ENCODE measurements around the gene CD200R1L. TPM values are rescaled to one million over a fixed set of nuclear protein-coding genes. Genes with fewer than 3 reads are reported as not detected.

Gene CD200R1L
- total RNA-seq, 2 donors from 2014 or later, result not detected

- TF ChIP-seq POLR2A (IDR thresholded peaks at IDR 0.05), result no peak
- TF ChIP-seq CTCF (IDR thresholded peaks at IDR 0.05), result no peak
- Histone ChIP-seq H3K36me3 (replicated peaks in 1 of 2; ENCODE audit: insufficient read depth in 1 of 2, low read depth in 2 of 2) (no peaks in the 10 kb centered on the region), H3K27me3 (no peaks in the 10 kb centered on the region), H3K4me1 (no peaks in the 10 kb centered on the region), H3K9me3 (no peaks in the 10 kb centered on the region), H3K27ac (no peak overlapping the region), H3K4me3 (no peak overlapping the region)
- no peak for ATAC-seq
- no peak for DNase-seq
- WGBS, 2 donors, result 72 to 79% methylated on average over 2 of the region's 2 CpGs
- intact Hi-C loops (cut with DNase I), result no loop called here
Observed at GRCh38 chr3:112813016-112813415, 33.6 kb downstream of the CD200R1L start.

DNA sequence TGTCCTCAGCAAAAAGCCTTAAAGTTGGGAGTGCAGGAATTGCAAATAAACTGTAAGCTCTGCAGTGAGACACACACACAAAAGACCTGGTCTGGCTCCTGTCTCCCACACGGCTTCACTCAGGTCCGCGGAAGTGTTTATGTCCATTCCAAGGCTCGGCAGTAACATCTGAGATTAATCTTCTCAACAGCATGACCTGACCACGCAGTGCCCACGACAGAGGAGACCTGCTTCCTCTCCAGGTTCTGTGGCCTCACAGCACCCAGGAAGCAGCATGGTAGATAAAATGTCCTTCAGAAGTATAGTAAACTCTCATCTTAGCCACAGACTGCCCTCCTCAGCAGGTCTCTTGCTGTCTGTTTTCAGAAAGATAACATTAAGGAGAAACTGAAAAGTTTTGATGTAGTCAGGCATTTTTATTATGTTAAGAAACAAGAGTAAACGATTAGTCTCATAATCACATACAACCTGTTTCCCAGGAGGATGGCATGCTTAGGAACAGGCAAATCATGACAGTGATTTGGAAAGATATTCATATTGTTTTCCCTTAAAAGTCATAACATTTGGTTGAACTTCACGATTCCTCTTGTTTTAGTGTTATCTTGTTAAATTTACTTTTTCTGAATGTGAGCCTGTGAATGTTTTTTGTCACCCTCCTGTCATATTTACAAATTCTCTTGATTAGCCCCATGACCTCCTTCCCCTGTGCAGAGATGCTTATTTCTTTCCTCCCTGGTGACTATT lies 34.6 kb downstream of the CD200R1L start:
- Histone ChIP-seq H3K27me3 (no peaks in the 10 kb centered on the region), H3K9me3 (no peaks in the 10 kb centered on the region), H3K4me1 (no peaks in the 10 kb centered on the region), H3K27ac (peak overlapping the region in 1 of 4 donors; percentile 25), H3K4me3 (no peak overlapping the region), H3K36me3 (replicated peaks in 1 of 2; ENCODE audit: insufficient read depth in 1 of 2, low read depth in 2 of 2) (no peaks in the 10 kb centered on the region)
- intact Hi-C loops (cut with DNase I), result no loop called here
- TF ChIP-seq POLR2A (IDR thresholded peaks at IDR 0.05), result no peak
- TF ChIP-seq CTCF (IDR thresholded peaks at IDR 0.05), result no peak
- WGBS, 2 donors, result 58 to 63% methylated on average over 8 of the region's 8 CpGs
- ATAC-seq (no peak), DNase-seq (no peak)

DNA sequence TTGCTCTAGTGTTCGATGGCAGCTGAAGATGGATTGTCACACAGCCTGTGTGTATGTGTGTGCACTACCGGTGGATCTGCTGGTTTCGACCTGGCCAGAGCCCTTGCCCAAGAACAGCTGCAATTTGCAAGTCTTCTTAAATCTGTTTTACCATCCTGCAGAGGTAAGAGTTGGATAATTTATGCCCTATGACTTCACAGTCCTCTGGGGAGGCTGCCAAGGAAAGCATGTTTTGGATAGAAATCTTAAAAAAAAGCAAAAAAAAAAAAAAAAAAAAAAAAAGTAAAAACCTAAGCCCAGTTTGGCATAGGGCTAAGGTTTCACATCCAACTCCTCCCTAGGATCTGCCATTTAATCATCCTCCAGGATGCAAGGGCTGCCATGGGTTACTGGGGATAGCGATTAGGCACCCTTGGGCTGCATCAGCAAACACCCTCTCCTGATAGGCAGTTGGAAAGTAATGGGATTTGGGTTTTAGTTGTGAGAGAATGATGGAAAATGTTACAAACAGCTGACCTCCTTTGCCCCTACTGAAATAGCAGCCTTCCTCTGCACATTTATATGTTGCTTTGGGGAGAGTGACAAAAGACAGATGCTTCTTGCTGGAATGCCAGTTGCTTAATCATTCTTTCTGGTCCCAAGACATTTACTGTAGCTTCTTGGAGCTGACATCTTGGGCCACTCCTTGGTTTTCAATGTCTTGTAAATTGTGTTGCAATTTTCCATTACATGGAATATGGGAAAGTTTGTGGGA lies 35.4 kb downstream of the CD200R1L start:
- TF ChIP-seq POLR2A (IDR thresholded peaks at IDR 0.05), result no peak
- WGBS, 2 donors, result 47 to 59% methylated on average over 4 of the region's 4 CpGs

DNA sequence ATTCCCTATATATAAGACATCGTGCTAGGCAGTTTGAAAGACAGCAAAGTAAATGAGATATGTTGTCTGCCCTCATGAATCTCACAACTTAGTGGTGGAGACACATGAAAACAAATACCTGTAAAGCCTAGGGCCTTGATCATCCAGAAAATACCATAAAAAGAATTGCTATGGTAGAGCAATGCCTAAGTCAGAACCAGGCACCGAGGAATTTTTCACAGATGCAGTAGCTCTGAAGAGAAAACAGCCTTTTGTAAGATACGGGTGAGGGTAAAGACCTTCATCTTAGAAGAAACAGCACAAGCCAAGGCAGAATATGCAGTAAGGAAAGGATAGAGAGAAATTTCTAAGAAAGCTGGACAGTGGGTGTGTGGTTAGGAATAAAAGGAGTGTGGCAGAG lies 36.1 kb downstream of the CD200R1L start:
- Histone ChIP-seq H3K4me1 (no peaks in the 10 kb centered on the region), H3K27ac (no peak overlapping the region), H3K36me3 (replicated peaks in 1 of 2; ENCODE audit: insufficient read depth in 1 of 2, low read depth in 2 of 2) (no peaks in the 10 kb centered on the region), H3K4me3 (no peak overlapping the region), H3K9me3 (no peaks in the 10 kb centered on the region), H3K27me3 (no peaks in the 10 kb centered on the region)
- no peak for TF ChIP-seq CTCF (IDR thresholded peaks at IDR 0.05)
- DNase-seq, result no peak
- no peak for ATAC-seq
- 81 to 89% methylated on average over 3 of the region's 3 CpGs for WGBS, 2 donors
- intact Hi-C loops (cut with DNase I), result no loop called here

More for the DNA sequence above, 35.4 kb downstream of the CD200R1L start:
- no peak overlapping the region for H3K4me3 ChIP-seq
- intact Hi-C loops (cut with DNase I), result no loop called here
- DNase-seq (peak in 1 of 4 donors; percentile 24), ATAC-seq (peak; percentile 70)
- H3K27me3 ChIP-seq, result no peaks in the 10 kb centered on the region
- H3K4me1 ChIP-seq, result no peaks in the 10 kb centered on the region
- no peaks in the 10 kb centered on the region for H3K9me3 ChIP-seq
- H3K27ac ChIP-seq, result no peak overlapping the region
- no peaks in the 10 kb centered on the region for H3K36me3 ChIP-seq (replicated peaks in 1 of 2; ENCODE audit: insufficient read depth in 1 of 2, low read depth in 2 of 2)

DNA sequence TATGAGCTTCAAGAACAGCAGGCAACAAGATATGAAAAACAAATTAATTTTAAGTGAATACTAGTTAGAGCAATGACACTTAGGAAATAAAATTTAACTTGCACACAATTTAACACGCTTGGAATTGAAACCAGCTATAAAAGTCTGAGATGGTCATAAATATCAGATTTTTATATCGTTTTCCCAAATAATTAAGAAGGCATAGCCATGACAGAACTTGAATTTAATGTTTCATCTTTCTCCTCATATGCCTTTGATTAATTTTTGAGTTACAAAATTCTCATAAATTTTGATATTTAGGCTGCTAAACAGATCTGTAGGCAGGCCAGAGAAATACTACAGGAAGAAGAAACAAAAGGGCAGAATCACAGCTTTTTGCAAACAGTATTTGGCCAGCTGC lies 38.5 kb downstream of the CD200R1L start:
- no peak overlapping the region for H3K4me3 ChIP-seq
- no peak for ATAC-seq
- intact Hi-C loops (cut with DNase I), result no loop called here
- TF ChIP-seq CTCF (IDR thresholded peaks at IDR 0.05), result no peak
- TF ChIP-seq POLR2A (IDR thresholded peaks at IDR 0.05), result no peak
- H3K4me1 ChIP-seq, result no peaks in the 10 kb centered on the region
- no peaks in the 10 kb centered on the region for H3K36me3 ChIP-seq (replicated peaks in 1 of 2; ENCODE audit: insufficient read depth in 1 of 2, low read depth in 2 of 2)
- H3K27ac ChIP-seq, result no peak overlapping the region
- no peaks in the 10 kb centered on the region for H3K27me3 ChIP-seq
- H3K9me3 ChIP-seq, result no peaks in the 10 kb centered on the region
- 55 to 57% methylated on average over 2 of the region's 2 CpGs for WGBS, 2 donors
- DNase-seq, result no peak

All from body of pancreas (tissue), 4 donors.